Mesenteric fat pad (tissue), 1 donor: ENCODE results near the gene KRT82. TPM values are rescaled to one million over a fixed set of nuclear protein-coding genes. Genes with fewer than 3 reads are reported as not detected.
"Not testable (repeated sequence)": the region's sequence is repeated elsewhere in the genome, so short reads cannot be mapped to it uniquely, and the experiment has no call there.

ENCODE experiments used
- DNase-seq: peaks from one replicate; pipeline ENCODE4 v3.0.0-alpha.2; 2020; ENCODE audit warnings: low spot score
- total RNA-seq: library from RNA; stranded (reverse); fragmentation: NEBNext Ultra II Directional; extraction: Animal tissue kit (Norgen Biotek cat#: 25700); gene quantifications from one replicate; pipeline ENCODE4 v1.2.1, GENCODE V29; 2021
- donor health status: DM: yes; HTN: yes; CAD: no.

The KRT82 gene
- total RNA-seq, 1 donor from 2014 or later, result not detected

GRCh38 chr12:52413202-52413601 lies 7.1 kb upstream of the KRT82 start:
- no peak for DNase-seq

DNA sequence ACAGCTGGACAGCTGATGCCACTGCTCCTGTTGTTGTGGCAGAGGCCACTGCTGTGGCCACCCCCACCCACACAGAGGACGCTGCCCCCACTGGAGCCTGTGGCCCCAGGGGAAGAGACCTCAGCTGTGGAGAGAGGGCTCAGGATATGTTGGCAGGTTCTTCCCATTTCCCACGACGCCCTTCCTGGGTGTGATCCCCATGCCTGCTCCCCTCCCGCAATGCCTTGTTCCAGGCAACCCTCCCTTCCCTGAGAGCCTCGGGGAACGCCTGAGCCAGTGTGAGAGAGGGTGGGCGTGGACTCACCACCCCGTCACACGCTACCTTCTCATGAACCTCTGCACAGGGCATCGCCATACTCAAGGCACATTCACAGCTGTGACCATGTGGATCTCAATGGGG lies 5.7 kb upstream of the KRT82 start:
- no peak for DNase-seq

- DNase-seq, result not testable (repeated sequence)
These were observed 4.6 kb upstream of the KRT82 start for GRCh38 chr12:52410589-52411248.

DNA sequence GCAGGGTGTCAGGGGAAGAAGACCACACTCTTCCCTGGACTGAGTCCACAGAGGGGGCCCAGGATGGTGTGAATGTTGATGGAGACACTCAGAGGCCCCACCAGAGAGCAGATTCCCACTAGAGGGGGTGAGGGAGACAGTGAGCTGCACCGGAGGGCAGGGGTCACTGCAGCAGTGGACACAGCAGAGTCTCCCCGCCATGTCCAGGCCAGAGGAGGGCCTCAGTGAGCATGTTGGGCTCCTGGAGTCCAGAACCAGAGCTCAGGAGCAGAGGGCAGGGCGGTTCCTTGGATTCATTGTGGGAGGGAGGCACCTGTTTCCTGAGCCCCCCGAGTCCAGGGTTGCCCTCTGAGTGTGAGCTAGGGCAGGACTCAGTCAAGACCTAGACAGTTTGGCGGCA lies 1.8 kb upstream of the KRT82 start:
- no peak for DNase-seq

- DNase-seq, result no peak
These were observed 1.2 kb downstream of the KRT82 start for GRCh38 chr12:52404951-52405350.

DNA sequence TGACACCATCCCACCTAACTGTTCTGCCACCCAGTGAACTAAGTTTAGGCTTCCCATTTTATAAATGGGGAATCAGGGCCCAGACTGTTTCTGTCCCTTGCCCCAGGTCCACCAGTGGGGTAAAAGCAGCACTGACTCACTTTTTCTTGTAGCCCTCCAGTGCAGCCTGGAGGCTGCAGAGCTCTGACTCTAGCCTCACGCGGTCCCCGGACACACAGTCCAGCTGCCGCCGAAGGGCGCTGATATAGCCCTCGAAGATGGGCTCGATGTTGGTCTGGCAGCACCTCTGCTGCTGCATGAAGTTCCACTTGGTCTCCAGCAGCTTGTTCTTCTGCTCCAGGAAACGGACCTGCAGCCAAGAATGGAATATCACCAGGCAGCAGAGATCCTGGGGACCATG lies 2.6 kb downstream of the KRT82 start:
- DNase-seq, result no peak

DNA sequence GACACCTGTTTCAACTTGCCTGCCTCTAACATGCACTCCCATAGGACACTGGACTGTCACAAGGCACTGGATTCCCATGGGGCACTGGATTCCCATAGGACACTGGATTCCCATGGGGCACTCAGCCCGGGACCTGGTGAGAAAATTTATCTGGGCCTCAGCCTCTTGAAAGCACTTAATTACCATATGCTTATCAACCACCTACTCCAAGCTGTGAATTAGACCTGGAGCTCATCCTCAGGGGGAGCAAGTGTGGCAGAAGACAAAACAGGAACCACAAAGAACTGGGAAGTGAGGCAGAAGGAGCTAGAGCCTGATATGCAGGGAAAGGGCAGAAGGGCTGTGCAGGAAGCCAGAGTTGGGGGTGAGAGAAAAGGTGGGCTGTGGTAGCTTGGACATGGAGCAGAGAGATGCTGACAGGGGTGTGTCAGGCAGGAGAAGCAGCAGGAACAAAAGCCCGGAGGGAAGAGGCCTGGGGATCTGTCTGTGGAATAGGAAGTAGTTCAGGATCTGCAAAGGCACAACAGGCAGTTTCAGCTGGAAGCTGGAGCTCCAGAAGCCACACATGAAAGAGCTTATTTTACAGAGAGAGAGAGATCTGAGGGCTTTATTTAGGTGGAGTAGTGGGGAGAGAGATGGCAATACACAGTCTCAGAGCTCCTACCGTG lies 3.1 kb downstream of the KRT82 start:
- no peak for DNase-seq

- DNase-seq, result no peak
These were observed 3.8 kb downstream of the KRT82 start for GRCh38 chr12:52402377-52402776.

GRCh38 chr12:52401926-52402325 lies 4.2 kb downstream of the KRT82 start:
- no peak for DNase-seq

DNA sequence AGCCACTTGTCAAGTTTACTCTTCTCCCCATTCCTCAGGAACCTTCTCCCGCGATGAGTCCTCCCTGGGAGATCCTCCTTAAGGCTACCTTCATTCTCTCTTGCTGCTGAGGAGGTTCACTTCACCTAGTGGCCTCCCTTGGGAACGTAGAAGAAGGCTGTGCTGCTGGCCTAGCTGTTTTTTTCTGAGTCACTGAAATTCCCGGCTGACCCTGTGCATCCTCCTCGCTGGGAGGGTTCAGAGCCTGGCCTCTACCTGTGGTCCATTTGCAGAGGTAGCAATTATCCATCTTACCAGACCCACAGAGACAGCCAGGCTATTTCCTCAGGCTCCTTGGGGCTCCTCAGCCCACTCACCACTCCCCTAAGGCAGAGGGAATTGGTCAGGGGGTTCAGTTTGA lies 4.6 kb downstream of the KRT82 start:
- no peak for DNase-seq

DNA sequence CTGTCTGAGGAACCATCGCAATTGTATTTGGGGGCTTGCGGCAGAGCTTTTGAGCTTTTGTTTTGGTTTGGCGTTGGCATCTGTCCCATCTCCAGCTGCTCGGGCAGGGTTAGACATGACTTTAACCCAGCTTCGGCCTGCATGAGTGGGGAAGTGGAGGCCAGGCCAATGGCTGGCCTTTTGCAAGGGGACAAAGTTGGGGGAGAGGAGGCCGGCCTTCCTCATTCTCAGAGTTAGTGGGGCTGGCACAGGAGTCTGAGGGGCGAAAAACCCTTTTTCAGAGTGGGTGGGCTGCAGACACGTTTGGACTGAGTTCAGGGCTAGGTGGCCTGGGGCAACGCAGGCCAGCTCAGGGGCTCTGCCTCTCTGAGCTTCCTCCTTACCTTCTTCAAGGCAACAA lies 5.2 kb downstream of the KRT82 start:
- DNase-seq, result no peak

DNA sequence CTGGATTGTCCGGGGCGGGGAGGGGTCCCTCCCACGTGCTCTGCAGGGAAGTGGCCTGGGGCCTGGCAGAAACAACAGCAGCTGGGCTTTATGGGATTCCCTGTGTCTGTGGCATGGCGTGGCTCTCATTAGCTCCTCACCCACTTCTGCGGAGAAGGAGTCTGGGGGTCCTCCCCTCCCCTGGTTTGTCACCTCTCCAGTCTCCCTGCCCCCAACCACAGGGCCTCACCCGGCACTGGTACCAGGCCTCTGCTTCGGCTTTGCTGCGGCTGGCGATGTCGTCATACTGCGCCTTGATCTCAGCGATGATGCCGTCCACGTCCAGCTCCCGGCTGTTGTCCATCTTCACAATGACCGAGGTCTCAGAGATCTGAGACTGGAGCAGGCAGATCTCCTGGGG lies 6.4 kb downstream of the KRT82 start:
- DNase-seq, result no peak

GRCh38 chr12:52398176-52398575 lies 8.0 kb downstream of the KRT82 start:
- DNase-seq, result no peak

GRCh38 chr12:52396656-52397055 lies 9.5 kb downstream of the KRT82 start:
- no peak for DNase-seq

GRCh38 chr12:52395761-52396434 lies 10.2 kb downstream of the KRT82 start:
- no peak for DNase-seq

- DNase-seq, result no peak
These were observed 11.2 kb downstream of the KRT82 start for GRCh38 chr12:52394836-52395405.

DNA sequence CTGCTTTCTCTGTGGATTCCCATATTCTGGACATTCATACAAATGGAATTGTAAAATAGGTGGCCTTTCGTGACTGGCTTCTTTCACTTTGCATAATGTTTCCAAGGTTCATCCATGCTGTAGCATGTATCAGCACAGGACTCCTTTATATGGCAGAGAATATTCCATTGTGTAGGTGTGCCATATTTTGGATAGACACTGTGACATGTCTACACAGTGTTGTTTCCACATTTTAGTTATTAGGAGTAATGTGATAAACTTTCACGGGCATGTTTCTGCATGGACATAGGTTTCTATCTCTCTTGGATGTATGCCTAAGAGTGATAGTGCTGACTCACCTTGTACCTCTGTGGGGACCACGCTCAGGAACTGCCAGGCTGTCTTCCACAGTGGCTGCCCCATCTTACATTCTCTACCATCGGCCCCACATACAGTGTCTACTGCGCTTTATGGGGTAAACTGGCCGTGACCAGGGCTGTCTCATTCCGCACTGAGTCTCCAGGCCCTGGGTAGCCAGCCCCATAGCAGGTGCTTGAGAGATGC lies 13.6 kb downstream of the KRT82 start:
- no peak for DNase-seq

GRCh38 chr12:52391618-52392002 lies 14.5 kb downstream of the KRT82 start:
- DNase-seq, result no peak

DNA sequence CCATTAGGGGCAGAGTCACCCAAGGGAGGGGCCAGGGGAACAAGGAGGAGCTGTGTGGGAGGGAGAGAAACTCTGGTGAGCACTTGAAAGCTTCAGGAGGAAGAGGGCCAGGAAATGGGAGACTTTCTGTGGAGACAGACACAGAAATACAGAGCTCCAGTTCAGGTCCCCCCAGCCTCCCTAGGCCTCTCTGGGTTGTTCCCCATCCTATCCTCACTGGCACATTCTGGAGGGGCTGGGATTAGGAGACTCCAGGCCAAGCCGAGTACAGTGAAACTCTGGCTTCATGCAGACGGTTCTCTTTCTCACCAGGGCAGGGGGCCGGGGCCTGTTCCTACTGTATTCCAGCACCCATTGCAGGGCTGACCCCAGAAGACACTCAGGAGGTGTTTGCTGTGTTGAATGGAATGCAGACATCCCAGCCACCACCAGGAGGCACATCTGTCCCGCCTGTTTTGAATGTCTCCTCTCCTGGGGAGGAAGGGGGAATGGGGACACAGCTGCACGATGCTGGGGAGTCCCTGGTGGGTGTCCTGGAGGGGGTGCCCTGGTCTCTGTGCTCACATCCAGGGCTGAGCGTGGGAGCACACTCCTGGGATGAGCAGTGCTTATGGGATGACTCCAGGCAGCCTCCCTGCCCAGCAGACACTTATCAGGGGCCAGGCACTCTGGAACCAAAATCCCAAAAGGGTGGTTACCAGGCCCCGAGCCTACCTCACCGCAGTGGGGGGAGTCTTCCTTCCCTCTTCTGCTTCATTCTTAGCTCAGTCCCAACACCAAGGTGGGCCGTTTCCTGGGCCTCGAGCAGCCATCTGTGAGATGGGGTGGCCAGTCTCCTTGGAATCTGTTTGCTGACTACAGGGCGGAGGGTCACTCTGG lies 15.2 kb downstream of the KRT82 start:
- no peak for DNase-seq

DNA sequence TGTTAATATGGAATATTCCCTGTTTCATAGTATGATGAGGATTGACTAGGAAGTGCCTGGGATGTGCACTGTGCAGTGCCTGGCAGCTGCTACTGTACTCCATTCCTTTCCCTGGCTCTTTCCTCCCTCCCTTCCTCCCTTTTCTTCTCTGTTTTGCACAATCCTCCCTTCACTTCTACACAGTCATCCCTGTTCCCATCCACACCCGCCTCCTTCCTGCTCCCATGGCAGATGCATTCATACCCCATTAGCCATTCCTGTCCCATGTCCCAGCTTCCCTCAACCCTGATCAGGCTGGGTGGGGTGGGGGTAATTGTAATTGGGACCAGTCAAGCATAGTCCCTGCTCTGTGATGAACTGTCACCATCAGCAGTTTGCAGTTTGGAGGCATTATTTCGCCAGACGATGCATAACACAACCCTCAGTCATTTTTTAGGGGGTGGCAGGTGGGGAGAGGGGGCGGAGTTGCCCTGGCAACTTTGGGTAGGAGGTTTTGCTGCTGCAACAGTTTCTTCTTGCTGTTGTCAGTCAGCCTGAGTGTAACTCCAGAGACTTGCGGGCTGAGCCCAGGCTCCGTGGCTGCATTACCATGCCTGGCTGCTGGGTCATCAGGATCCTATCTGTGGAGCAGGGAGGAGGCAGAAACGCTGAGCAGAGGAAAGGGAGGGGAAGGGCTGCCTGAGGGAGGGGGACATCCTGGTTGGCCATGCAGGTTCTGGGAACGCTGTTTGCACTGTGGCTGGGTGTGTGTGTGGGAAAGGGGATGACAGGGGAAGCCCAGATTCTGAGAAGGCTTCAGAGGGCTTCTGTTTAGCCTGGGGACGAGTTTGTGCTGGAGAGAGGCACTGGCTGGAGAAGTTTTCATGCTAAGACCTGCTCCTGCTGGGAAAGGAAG lies 16.6 kb downstream of the KRT82 start:
- DNase-seq, result no peak
